Liver (tissue), 9 donors: ENCODE measurements around the gene CDCA3. TPM values are rescaled to one million over a fixed set of nuclear protein-coding genes. Genes with fewer than 3 reads are reported as not detected.

Experiments
- DNase-seq: peaks from one replicate; pipeline ENCODE4 v3.0.0-alpha.2; 2017; ENCODE audit warnings: low spot score
- H3K27ac ChIP-seq, 2 donors: one replicate each; pipeline ENCODE4 v1.7.0; 2013; ENCODE audit warnings: inconsistent platforms in 2 of 2, low read length in 2 of 2, control low read depth in 1 of 2, low read depth in 1 of 2, mild to moderate bottlenecking in 1 of 2
- H3K27me3 ChIP-seq, 4 donors: one replicate each; pipeline versions ENCODE4 v1.6.1 to v1.7.0; 2013; ENCODE audit warnings: low read length in 3 of 4, inconsistent platforms in 1 of 4, mild to moderate bottlenecking in 1 of 4, moderate library complexity in 1 of 4; ENCODE audit not compliant: control insufficient read depth in 4 of 4, insufficient read depth in 4 of 4
- H3K36me3 ChIP-seq, 4 donors: one replicate each; pipeline versions ENCODE4 v1.6.1 to v1.7.0; 2013; ENCODE audit warnings: low read length in 3 of 4, mild to moderate bottlenecking in 3 of 4, low read depth in 1 of 4, moderate library complexity in 1 of 4; ENCODE audit not compliant: control insufficient read depth in 4 of 4, insufficient read depth in 3 of 4
- H3K4me1 ChIP-seq, 4 donors: one replicate each; pipeline versions ENCODE4 v1.6.1 to v1.7.0; 2013; ENCODE audit warnings: low read length in 3 of 4, mild to moderate bottlenecking in 3 of 4, moderate library complexity in 1 of 4; ENCODE audit not compliant: control insufficient read depth in 4 of 4, insufficient read depth in 4 of 4
- H3K4me3 ChIP-seq, 3 donors: one replicate each; pipeline versions ENCODE4 v1.6.1 to v1.7.0; 2013; ENCODE audit warnings: low read length in 3 of 3, control low read depth in 1 of 3, low read depth in 1 of 3, mild to moderate bottlenecking in 1 of 3
- H3K9ac ChIP-seq, 2 donors: one replicate each; pipeline ENCODE4 v1.7.0; 2013; ENCODE audit warnings: low read length in 2 of 2, mild to moderate bottlenecking in 2 of 2, moderate library complexity in 2 of 2, control low read depth in 1 of 2, low read depth in 1 of 2
- H3K9me3 ChIP-seq, 4 donors: one replicate each; pipeline versions ENCODE4 v1.6.1 to v1.7.0; 2013; ENCODE audit warnings: low read length in 3 of 4; ENCODE audit not compliant: control insufficient read depth in 4 of 4
- EGR1 ChIP-seq, 2 donors: IDR thresholded peaks; 2 replicates each; pipeline ENCODE4 v1.6.1; 2016 to 2018; ENCODE audit warnings: antibody characterized with exemption in 2 of 2, low read depth in 2 of 2
- FOXA1 ChIP-seq: IDR thresholded peaks from 2 replicates; pipeline ENCODE4 v1.6.1; 2016; ENCODE audit warnings: antibody characterized with exemption
- FOXA2 ChIP-seq: IDR thresholded peaks from 2 replicates; pipeline ENCODE4 v1.6.1; 2016; ENCODE audit warnings: antibody characterized with exemption
- GABPA ChIP-seq, 2 donors: IDR thresholded peaks in 1 of 2; conservative IDR thresholded peaks in 1 of 2; 2 replicates each; pipeline ENCODE4 v1.6.1; 2016; ENCODE audit warnings: antibody characterized with exemption in 2 of 2, mild to moderate bottlenecking in 1 of 2, moderate library complexity in 1 of 2
- HNF4A ChIP-seq, 2 donors: conservative IDR thresholded peaks; 2 replicates each; pipeline ENCODE4 v1.6.1; 2016; ENCODE audit warnings: antibody characterized with exemption in 2 of 2, mild to moderate bottlenecking in 2 of 2
- HNF4G ChIP-seq: IDR thresholded peaks from 2 replicates; pipeline ENCODE4 v1.6.1; 2016; ENCODE audit warnings: antibody characterized with exemption
- JUND ChIP-seq, 2 donors: IDR thresholded peaks; 2 replicates each; pipeline ENCODE4 v1.6.1; 2016; ENCODE audit warnings: antibody characterized with exemption in 2 of 2
- NR2F2 ChIP-seq: IDR thresholded peaks from 2 replicates; pipeline ENCODE4 v1.6.1; 2016; ENCODE audit warnings: antibody characterized with exemption
- RAD21 ChIP-seq, 2 donors: IDR thresholded peaks; 2 replicates each; pipeline ENCODE4 v1.6.1; 2016; ENCODE audit warnings: antibody characterized with exemption in 2 of 2, mild to moderate bottlenecking in 2 of 2
- RXRA ChIP-seq, 2 donors: IDR thresholded peaks; 2 replicates each; pipeline ENCODE4 v1.6.1; 2017 to 2018; ENCODE audit warnings: antibody characterized with exemption in 2 of 2, mild to moderate bottlenecking in 1 of 2
- SP1 ChIP-seq: IDR thresholded peaks from 2 replicates; pipeline ENCODE4 v1.6.1; 2018; ENCODE audit warnings: antibody characterized with exemption, mild to moderate bottlenecking
- TAF1 ChIP-seq: conservative IDR thresholded peaks from 2 replicates; pipeline ENCODE4 v1.6.1; 2016; ENCODE audit warnings: antibody characterized with exemption, mild to moderate bottlenecking
- YY1 ChIP-seq: IDR thresholded peaks from 2 replicates; pipeline ENCODE4 v1.6.1; 2016; ENCODE audit warnings: antibody characterized with exemption, mild to moderate bottlenecking
- WGBS: extraction: QIAGEN DNeasy Blood & Tissue Kit; methylation state at CpG from one replicate; pipeline ENCODE4 v1.1.7; 2013; 5-methylcytosine and 5-hydroxymethylcytosine counted together
- polyA plus RNA-seq, 2 donors: library from polyadenylated mRNA; stranded (reverse) in 1 of 2; unstranded in 1 of 2; fragments of 200-250 nt in 1 of 2; fragments of >200 nt in 1 of 2; fragmentation: Nextera tagmentation in 1 of 2; extraction: Ambion mirVana in 1 of 2; gene quantifications; one replicate each; pipeline versions ENCODE4 v1.2.1 to v1.2.3, GENCODE V29; 2013 to 2015
- total RNA-seq, 2 donors: library from RNA; depleted of rRNA; stranded (reverse); fragments of >200 nt; gene quantifications; one replicate each; pipeline ENCODE4 v1.2.3, GENCODE V29; 2014
- TF ChIP-seq, protein P1 (sequence below): IDR thresholded peaks from 2 replicates; pipeline ENCODE4 v1.6.1; 2016; ENCODE audit warnings: antibody characterized with exemption
- TF ChIP-seq, protein P2 (sequence below): IDR thresholded peaks from 2 replicates; pipeline ENCODE4 v1.6.1; 2016; ENCODE audit warnings: antibody characterized with exemption
- TF ChIP-seq, protein P3 (sequence below): IDR thresholded peaks from 2 replicates; pipeline ENCODE4 v1.6.1; 2016; ENCODE audit warnings: antibody characterized with exemption
- TF ChIP-seq, protein P4 (sequence below): fragments of 150-350 bp; IDR thresholded peaks from 2 replicates; pipeline ENCODE4 v1.5.1; 2017; ENCODE audit warnings: improper control_type of control experiment, low read depth, low read length; ENCODE audit not compliant: missing input control
- TF ChIP-seq, protein P5 (sequence below): IDR thresholded peaks from 2 replicates; pipeline ENCODE4 v1.6.1; 2016; ENCODE audit warnings: antibody characterized with exemption, mild to moderate bottlenecking
- donor health status: healthy.
- donor health status: healthy.
- donor health status: healthy.
- donor health status: healthy.
- donor health status: healthy.

CDCA3 gene
- total and polyA plus RNA-seq, 4 donors, result 0.25 to 26.0 (median 2.6) TPM

DNA sequence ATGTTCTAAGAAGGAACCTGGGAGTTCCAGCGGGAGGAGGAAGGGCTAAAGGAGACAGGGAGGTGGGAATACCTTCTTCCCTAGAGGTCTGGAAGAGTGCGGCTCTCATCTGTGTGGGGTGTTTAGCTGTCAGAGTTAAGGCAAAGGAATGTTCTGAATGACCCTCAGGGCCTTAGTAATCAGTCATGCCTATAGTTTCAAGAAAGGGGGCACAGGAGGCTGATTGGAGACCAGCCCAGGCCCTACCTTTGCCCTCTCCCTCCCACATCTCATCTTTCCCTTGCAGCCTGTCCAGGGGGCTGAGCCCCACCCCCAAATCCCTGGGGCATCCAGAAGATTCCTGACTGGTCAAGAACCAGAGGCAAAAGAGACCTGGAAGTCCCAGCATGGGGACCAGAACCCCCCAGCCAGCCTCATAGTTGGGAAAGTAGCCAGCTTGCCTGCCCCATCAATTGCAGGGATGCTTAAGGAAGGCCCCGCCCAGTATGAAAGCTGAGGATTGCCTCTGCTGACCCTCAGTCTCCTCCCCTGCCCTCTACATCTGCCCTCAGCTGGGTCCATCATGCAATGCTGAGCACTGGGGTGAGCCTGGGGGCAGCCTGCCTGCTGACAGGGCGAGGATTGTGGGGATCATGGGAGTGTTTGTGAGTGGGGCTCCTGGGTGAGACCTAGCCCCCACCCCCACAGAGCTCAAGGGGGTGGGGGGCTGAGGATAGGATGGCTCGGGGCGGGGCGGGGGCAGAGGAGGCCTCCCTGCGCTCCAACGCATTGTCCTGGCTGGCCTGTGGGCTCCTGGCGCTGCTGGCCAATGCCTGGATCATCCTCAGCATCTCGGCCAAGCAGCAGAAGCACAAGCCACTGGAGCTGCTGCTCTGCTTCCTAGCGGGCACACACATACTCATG, 27.7 kb downstream of the CDCA3 start:
- Histone ChIP-seq H3K9ac (no peak overlapping the region), H3K4me1 (peaks cover 2 to 40% (median 29%) of the 10 kb centered on the region in 4 donors), H3K4me3 (no peak overlapping the region), H3K27me3 (peaks cover 0 to 2% (median 0%) of the 10 kb centered on the region in 4 donors), H3K9me3 (no peaks in the 10 kb centered on the region), H3K27ac (no peak overlapping the region), H3K36me3 (no peaks in the 10 kb centered on the region)
- TF ChIP-seq, protein P1, sequence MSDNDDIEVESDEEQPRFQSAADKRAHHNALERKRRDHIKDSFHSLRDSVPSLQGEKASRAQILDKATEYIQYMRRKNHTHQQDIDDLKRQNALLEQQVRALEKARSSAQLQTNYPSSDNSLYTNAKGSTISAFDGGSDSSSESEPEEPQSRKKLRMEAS, result no peak
- TF ChIP-seq, protein P2, sequence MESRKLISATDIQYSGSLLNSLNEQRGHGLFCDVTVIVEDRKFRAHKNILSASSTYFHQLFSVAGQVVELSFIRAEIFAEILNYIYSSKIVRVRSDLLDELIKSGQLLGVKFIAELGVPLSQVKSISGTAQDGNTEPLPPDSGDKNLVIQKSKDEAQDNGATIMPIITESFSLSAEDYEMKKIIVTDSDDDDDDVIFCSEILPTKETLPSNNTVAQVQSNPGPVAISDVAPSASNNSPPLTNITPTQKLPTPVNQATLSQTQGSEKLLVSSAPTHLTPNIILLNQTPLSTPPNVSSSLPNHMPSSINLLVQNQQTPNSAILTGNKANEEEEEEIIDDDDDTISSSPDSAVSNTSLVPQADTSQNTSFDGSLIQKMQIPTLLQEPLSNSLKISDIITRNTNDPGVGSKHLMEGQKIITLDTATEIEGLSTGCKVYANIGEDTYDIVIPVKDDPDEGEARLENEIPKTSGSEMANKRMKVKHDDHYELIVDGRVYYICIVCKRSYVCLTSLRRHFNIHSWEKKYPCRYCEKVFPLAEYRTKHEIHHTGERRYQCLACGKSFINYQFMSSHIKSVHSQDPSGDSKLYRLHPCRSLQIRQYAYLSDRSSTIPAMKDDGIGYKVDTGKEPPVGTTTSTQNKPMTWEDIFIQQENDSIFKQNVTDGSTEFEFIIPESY, result no peak
- TF ChIP-seq JUND (IDR thresholded peaks at IDR 0.05) (no peak), GABPA (IDR thresholded peaks at IDR 0.05 in 1 of 2, conservative IDR thresholded peaks at IDR 0.05 in 1 of 2) (no peak), RAD21 (IDR thresholded peaks at IDR 0.05) (no peak), RXRA (IDR thresholded peaks at IDR 0.05) (no peak), HNF4A (conservative IDR thresholded peaks at IDR 0.05) (no peak), EGR1 (IDR thresholded peaks at IDR 0.05; ENCODE audit: low read depth in 2 of 2) (no peak), NR2F2 (no peak), YY1 (no peak), FOXA1 (no peak), TAF1 (no peak), SP1 (no peak), HNF4G (no peak), FOXA2 (no peak)
- TF ChIP-seq, protein P3, sequence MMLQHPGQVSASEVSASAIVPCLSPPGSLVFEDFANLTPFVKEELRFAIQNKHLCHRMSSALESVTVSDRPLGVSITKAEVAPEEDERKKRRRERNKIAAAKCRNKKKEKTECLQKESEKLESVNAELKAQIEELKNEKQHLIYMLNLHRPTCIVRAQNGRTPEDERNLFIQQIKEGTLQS, result no peak
- TF ChIP-seq, protein P4, sequence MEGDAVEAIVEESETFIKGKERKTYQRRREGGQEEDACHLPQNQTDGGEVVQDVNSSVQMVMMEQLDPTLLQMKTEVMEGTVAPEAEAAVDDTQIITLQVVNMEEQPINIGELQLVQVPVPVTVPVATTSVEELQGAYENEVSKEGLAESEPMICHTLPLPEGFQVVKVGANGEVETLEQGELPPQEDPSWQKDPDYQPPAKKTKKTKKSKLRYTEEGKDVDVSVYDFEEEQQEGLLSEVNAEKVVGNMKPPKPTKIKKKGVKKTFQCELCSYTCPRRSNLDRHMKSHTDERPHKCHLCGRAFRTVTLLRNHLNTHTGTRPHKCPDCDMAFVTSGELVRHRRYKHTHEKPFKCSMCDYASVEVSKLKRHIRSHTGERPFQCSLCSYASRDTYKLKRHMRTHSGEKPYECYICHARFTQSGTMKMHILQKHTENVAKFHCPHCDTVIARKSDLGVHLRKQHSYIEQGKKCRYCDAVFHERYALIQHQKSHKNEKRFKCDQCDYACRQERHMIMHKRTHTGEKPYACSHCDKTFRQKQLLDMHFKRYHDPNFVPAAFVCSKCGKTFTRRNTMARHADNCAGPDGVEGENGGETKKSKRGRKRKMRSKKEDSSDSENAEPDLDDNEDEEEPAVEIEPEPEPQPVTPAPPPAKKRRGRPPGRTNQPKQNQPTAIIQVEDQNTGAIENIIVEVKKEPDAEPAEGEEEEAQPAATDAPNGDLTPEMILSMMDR, result no peak
- TF ChIP-seq, protein P5, sequence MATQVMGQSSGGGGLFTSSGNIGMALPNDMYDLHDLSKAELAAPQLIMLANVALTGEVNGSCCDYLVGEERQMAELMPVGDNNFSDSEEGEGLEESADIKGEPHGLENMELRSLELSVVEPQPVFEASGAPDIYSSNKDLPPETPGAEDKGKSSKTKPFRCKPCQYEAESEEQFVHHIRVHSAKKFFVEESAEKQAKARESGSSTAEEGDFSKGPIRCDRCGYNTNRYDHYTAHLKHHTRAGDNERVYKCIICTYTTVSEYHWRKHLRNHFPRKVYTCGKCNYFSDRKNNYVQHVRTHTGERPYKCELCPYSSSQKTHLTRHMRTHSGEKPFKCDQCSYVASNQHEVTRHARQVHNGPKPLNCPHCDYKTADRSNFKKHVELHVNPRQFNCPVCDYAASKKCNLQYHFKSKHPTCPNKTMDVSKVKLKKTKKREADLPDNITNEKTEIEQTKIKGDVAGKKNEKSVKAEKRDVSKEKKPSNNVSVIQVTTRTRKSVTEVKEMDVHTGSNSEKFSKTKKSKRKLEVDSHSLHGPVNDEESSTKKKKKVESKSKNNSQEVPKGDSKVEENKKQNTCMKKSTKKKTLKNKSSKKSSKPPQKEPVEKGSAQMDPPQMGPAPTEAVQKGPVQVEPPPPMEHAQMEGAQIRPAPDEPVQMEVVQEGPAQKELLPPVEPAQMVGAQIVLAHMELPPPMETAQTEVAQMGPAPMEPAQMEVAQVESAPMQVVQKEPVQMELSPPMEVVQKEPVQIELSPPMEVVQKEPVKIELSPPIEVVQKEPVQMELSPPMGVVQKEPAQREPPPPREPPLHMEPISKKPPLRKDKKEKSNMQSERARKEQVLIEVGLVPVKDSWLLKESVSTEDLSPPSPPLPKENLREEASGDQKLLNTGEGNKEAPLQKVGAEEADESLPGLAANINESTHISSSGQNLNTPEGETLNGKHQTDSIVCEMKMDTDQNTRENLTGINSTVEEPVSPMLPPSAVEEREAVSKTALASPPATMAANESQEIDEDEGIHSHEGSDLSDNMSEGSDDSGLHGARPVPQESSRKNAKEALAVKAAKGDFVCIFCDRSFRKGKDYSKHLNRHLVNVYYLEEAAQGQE, result no peak
- no peak for DNase-seq
- 88% methylated on average over 12 of the region's 12 CpGs for WGBS
